Endothelial cell of umbilical vein (primary cell): ENCODE results near the gene KLF16. TPM values are rescaled to one million over a fixed set of nuclear protein-coding genes. Genes with fewer than 3 reads are reported as not detected.
"Not testable (repeated sequence)": the region's sequence is repeated elsewhere in the genome, so short reads cannot be mapped to it uniquely, and the experiment has no call there.

Source experiments
- BruUV-seq: library from RNA; stranded (reverse); fragments of 400-500 nt; replicated peaks from 2 replicates; lab custom pipeline; 2021; lab: Mats Ljungman, UMichigan
- CTCF ChIA-PET: fragments of 300-600, 350-600 bp; sonication (Branson Sonifier 250); formaldehyde crosslinking; loops from one replicate; lab custom pipeline; 2021; ENCODE audit warnings: antibody characterized with exemption, inconsistent platforms; lab: Charles Lee
- POLR2A ChIA-PET: fragments of 300-600, 350-600 bp; sonication (Branson Sonifier 250); formaldehyde crosslinking; loops from one replicate; lab custom pipeline; 2021; ENCODE audit warnings: antibody characterized with exemption, inconsistent platforms; lab: Charles Lee
- DNase-seq: peaks from one replicate; pipeline ENCODE4 v3.0.0-alpha.2; 2011; ENCODE audit warnings: low read depth, low spot score
- FAIRE-seq: peaks from 2 replicates; lab custom pipeline; 2011; peaks lifted over from hg19 to GRCh38; lab: Jason Lieb, UNC
- H2AFZ ChIP-seq: 2 replicates; pipeline ENCODE4 v1.6.0; 2012; ENCODE audit warnings: low read depth, low read length, control low read depth, inconsistent platforms
- H3K27ac ChIP-seq: 2 replicates; pipeline ENCODE4 v1.5.1; 2011; ENCODE audit warnings: low read depth, mild to moderate bottlenecking, control low read depth, low read length, moderate library complexity; ENCODE audit not compliant: insufficient read depth
- H3K27me3 ChIP-seq, 2 experiments: 2 replicates each; pipeline versions ENCODE4 v1.6.0 to v1.6.1; 2011; ENCODE audit warnings: low read length in 2 of 2, mixed read lengths in 1 of 2; ENCODE audit not compliant: control insufficient read depth in 2 of 2, insufficient read depth in 2 of 2
- H3K36me3 ChIP-seq, 2 experiments: 2 replicates in 1 of 2; 3 replicates in 1 of 2; pipeline ENCODE4 v1.5.1; 2011; ENCODE audit warnings: low read length in 2 of 2, mild to moderate bottlenecking in 1 of 2, moderate library complexity in 1 of 2; ENCODE audit not compliant: control insufficient read depth in 2 of 2, insufficient read depth in 2 of 2; ENCODE audit errors: extremely low read depth in 1 of 2
- H3K4me1 ChIP-seq: 3 replicates; pipeline ENCODE4 v1.5.1; 2011; ENCODE audit warnings: mild to moderate bottlenecking, low read length; ENCODE audit not compliant: control insufficient read depth, insufficient read depth; ENCODE audit errors: extremely low read depth
- H3K4me2 ChIP-seq: 2 replicates; pipeline ENCODE4 v1.6.1; 2011; ENCODE audit warnings: low read length, control low read depth, mixed read lengths; ENCODE audit not compliant: insufficient read depth
- H3K4me3 ChIP-seq, 3 experiments: fragments of 200-600 bp in 1 of 3; sonication (generic), shearing (Covaris generic) in 1 of 3; replicated peaks in 1 of 3; 2 replicates each; pipeline ENCODE4 v1.5.1; 2011 to 2016; ENCODE audit warnings: control low read depth in 3 of 3, low read length in 3 of 3, mild to moderate bottlenecking in 2 of 3, inconsistent platforms in 1 of 3, low read depth in 1 of 3, moderate library complexity in 1 of 3; ENCODE audit not compliant: insufficient read depth in 1 of 3
- H3K79me2 ChIP-seq: 2 replicates; pipeline ENCODE4 v1.6.0; 2012; ENCODE audit warnings: low read length, inconsistent platforms; ENCODE audit not compliant: control insufficient read depth, insufficient read depth
- H3K9ac ChIP-seq: replicated peaks from 2 replicates; pipeline ENCODE3; 2011; ENCODE audit warnings: low read length, control low read depth; ENCODE audit not compliant: insufficient read depth; ENCODE audit errors: extremely low read depth
- H3K9me1 ChIP-seq: replicated peaks from 3 replicates; pipeline ENCODE4 v1.6.0; 2011; ENCODE audit warnings: mild to moderate bottlenecking, low read length; ENCODE audit not compliant: control insufficient read depth, insufficient read depth; ENCODE audit errors: extremely low read depth
- H3K9me3 ChIP-seq: replicated peaks from 2 replicates; pipeline ENCODE4 v1.5.1; 2012; ENCODE audit warnings: low read length, inconsistent platforms; ENCODE audit not compliant: control insufficient read depth, insufficient read depth
- H4K20me1 ChIP-seq: replicated peaks from 2 replicates; pipeline ENCODE3; 2011; ENCODE audit warnings: mild to moderate bottlenecking, low read length; ENCODE audit not compliant: control insufficient read depth, insufficient read depth; ENCODE audit errors: extremely low read depth
- EZH2 ChIP-seq: IDR thresholded peaks from 2 replicates; pipeline ENCODE4 v1.6.1; 2012; ENCODE audit warnings: borderline replicate concordance, low read depth, mild to moderate bottlenecking, moderate library complexity, low read length, inconsistent platforms; ENCODE audit not compliant: severe bottlenecking
- JUN ChIP-seq: IDR thresholded peaks from 2 replicates; pipeline ENCODE4 v1.6.1; 2011; ENCODE audit warnings: borderline replicate concordance, low read depth; ENCODE audit not compliant: insufficient read length, insufficient read depth
- POLR2A ChIP-seq: IDR thresholded peaks from 2 replicates; pipeline ENCODE4 v1.6.1; 2012; ENCODE audit warnings: low read depth, mild to moderate bottlenecking, control low read depth, low read length
- POLR2AphosphoS5 ChIP-seq: IDR thresholded peaks from 2 replicates; pipeline ENCODE4 v1.6.1; 2012; ENCODE audit warnings: low read depth, mild to moderate bottlenecking, control low read depth, low read length, moderate library complexity; ENCODE audit not compliant: insufficient read depth
- dilution Hi-C: fragments of 300-500 bp; cut with MboI; formaldehyde crosslinking; loops from one replicate; pipeline ENCODE4 v1.15.0; 2019; ENCODE audit warnings: low sequenced_read_pairs; ENCODE audit not compliant: extremely low pct_ligation_motif_present
- intact Hi-C: fragments of 100-400 bp; cut with micrococcal nuclease; formaldehyde crosslinking; loops from one replicate; pipeline ENCODE4 v1.10.0; 2022
- polyA plus RNA-seq, 4 experiments: library from polyadenylated mRNA; depleted of rRNA in 3 of 4; stranded (reverse) in 3 of 4; unstranded in 1 of 4; fragments of >200 nt; gene quantifications; 2 replicates each; pipeline versions ENCODE4 v1.2.1 to v1.2.3, GENCODE V29; 2011 to 2012; ENCODE audit warnings: missing spikeins in 1 of 4
- total RNA-seq: library from RNA; stranded (reverse); gene quantifications from 2 replicates; pipeline ENCODE4 v1.2.3, GENCODE V29; 2021
- TF ChIP-seq, protein P1 (sequence below), 2 donors: IDR thresholded peaks; 1 replicate in 1 of 2; 2 replicates in 1 of 2; pipeline ENCODE4 v1.5.1; 2011; ENCODE audit warnings: low read length in 2 of 2, mild to moderate bottlenecking in 2 of 2, moderate library complexity in 2 of 2, control low read depth in 1 of 2, inconsistent platforms in 1 of 2, low read depth in 1 of 2; ENCODE audit not compliant: insufficient read depth in 1 of 2; ENCODE audit errors: extremely low read depth in 1 of 2

KLF16 gene
- total and polyA plus RNA-seq, 2 donors (not counting 3 experiments of a cell fraction or from before 2014, with no cell fraction given) = 11.6 to 36.6 TPM

GRCh38 chr19:1885398-1886119 is 22.2 kb upstream of the KLF16 start, which contains the start of gene ABHD17A:
TSS of gene ABHD17A (minus strand) at chr19:1885496. CDS start at chr19:1881566, 3,930 bp downstream.
- H3K9me1 ChIP-seq, dilution Hi-C loops, H3K36me3 ChIP-seq, H3K27me3 ChIP-seq, H3K9me3 ChIP-seq, POLR2A ChIA-PET, H4K20me1 ChIP-seq, BruUV-seq: not testable (repeated sequence)
- TF ChIP-seq POLR2AphosphoS5 (peak; percentile 57), POLR2A (peak; percentile 60)
- H3K27ac ChIP-seq = peak within 1 kb of the TSS; percentile 78
- FAIRE-seq (peak; percentile 93), DNase-seq (peak; percentile 90)
- peak within 1 kb of the TSS; percentile 38 for H2AFZ ChIP-seq
- H3K4me2 ChIP-seq = peak within 1 kb of the TSS; percentile 75
- H3K4me1 ChIP-seq = peaks cover 27% of the 10 kb centered on the region
- intact Hi-C loops = loop anchor here (1.0 to 2.0 kb wide), 2 partner anchors 20 to 21 kb away; partner anchors contain the start of genes ADAT3 and SCAMP4
- H3K4me3 ChIP-seq = peak within 1 kb of the TSS; percentile 83 to 92 (median 88)
- peaks cover 38% of the 10 kb centered on the region for H3K79me2 ChIP-seq
- peak within 1 kb of the TSS; percentile 87 for H3K9ac ChIP-seq
- CTCF ChIA-PET = interaction anchor here (1.0 to 2.4 kb wide), 3 partner anchors 10 to 21 kb away, joined by 6 to 12 read pairs (median 8); no protein-coding TSS in a partner anchor

GRCh38 chr19:1884719-1885334 is 21.4 kb upstream of the KLF16 start:
- H3K27me3 ChIP-seq = no peaks in the 10 kb centered on the region
- POLR2A ChIA-PET = no interaction called here
- CTCF ChIA-PET = interaction anchor here (1.0 to 2.4 kb wide), 3 partner anchors 9 to 20 kb away, joined by 6 to 12 read pairs (median 8); no protein-coding TSS in a partner anchor
- peaks cover 38% of the 10 kb centered on the region for H3K79me2 ChIP-seq
- peaks cover 0 to 1% of the 10 kb centered on the region in 2 experiments for H3K36me3 ChIP-seq
- H2AFZ ChIP-seq = peak overlapping the region; percentile 38
- FAIRE-seq (peak; percentile 85), DNase-seq (no peak)
- peaks cover 27% of the 10 kb centered on the region for H3K4me1 ChIP-seq
- dilution Hi-C loops = no loop called here
- H3K4me3 ChIP-seq = peak overlapping the region; percentile 83 to 92 (median 88)
- no peaks in the 10 kb centered on the region for H4K20me1 ChIP-seq
- H3K9me1 ChIP-seq = no peaks in the 10 kb centered on the region
- intact Hi-C loops = loop anchor here (1.0 to 2.0 kb wide), 2 partner anchors 20 kb away; partner anchors contain the start of genes ADAT3 and SCAMP4
- H3K4me2 ChIP-seq = peak overlapping the region; percentile 75
- no TSS peak for BruUV-seq
- TF ChIP-seq EZH2 = no peak
- TF ChIP-seq, protein P1, sequence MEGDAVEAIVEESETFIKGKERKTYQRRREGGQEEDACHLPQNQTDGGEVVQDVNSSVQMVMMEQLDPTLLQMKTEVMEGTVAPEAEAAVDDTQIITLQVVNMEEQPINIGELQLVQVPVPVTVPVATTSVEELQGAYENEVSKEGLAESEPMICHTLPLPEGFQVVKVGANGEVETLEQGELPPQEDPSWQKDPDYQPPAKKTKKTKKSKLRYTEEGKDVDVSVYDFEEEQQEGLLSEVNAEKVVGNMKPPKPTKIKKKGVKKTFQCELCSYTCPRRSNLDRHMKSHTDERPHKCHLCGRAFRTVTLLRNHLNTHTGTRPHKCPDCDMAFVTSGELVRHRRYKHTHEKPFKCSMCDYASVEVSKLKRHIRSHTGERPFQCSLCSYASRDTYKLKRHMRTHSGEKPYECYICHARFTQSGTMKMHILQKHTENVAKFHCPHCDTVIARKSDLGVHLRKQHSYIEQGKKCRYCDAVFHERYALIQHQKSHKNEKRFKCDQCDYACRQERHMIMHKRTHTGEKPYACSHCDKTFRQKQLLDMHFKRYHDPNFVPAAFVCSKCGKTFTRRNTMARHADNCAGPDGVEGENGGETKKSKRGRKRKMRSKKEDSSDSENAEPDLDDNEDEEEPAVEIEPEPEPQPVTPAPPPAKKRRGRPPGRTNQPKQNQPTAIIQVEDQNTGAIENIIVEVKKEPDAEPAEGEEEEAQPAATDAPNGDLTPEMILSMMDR (IDR thresholded peaks at IDR 0.05; ENCODE audit: extremely low read depth in 1 of 2, insufficient read depth in 1 of 2, low read depth in 1 of 2, low read length in 2 of 2) = no peak
- TF ChIP-seq POLR2AphosphoS5 = no peak
- TF ChIP-seq JUN = no peak
- TF ChIP-seq POLR2A = peak; percentile 61
- peak overlapping the region; percentile 87 for H3K9ac ChIP-seq
- no peaks in the 10 kb centered on the region for H3K9me3 ChIP-seq
- H3K27ac ChIP-seq = peak overlapping the region; percentile 78
